GM11168 (cell line): ENCODE measurements around the gene PCSK9.

ENCODE experiments used
- in situ Hi-C: fragments of 300-500 bp; cut with MboI; formaldehyde crosslinking; loops from one replicate; pipeline ENCODE4 v1.12.0; 2022; ENCODE audit warnings: low sequenced_read_pairs; ENCODE audit not compliant: unreplicated experiment

The PCSK9 gene

DNA sequence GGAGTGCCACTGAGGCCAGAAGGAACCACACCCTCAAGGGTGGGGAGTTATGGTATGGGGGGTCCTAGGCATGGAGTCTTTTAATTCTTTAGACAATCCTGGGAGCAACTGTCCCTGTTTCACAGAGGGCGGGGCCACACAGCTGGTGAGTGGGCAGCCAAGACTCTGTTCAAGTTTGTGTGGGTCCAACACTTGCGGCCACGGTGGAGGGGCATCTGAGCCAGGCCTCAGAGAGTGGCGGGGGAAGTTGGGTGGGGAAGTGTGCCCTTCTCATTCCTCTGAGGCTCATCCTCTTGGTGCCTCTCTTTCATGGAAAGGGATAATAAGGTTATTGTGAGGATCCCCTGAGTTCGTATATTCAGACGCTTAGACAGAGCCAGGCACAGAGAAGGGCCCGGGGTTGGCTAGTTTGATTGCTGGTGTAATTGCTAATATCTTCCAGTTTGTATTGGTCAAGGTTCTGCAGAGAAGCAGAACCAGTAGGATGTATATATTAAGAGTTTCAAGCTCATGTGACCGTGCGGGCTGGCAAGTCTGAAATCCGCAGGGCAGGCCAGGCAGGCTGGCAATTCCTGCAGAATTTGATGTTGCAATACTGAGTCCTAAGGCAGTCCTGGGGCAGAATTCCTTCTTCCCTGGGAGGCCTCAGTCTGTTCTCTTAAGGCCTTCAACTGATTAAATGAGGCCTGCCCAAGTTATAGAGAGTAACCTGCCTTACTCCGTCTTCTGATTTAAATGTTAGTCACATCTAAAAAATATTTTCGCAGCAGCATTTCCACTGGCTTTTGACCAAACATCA is 15.9 kb downstream of the PCSK9 start:
- in situ Hi-C loops: no loop called here

- in situ Hi-C loops: no loop called here
Measured at GRCh38 chr1:55055951-55056631, 16.7 kb downstream of the PCSK9 start.

GRCh38 chr1:55056632-55056992 is 17.3 kb downstream of the PCSK9 start:
- in situ Hi-C loops: no loop called here

DNA sequence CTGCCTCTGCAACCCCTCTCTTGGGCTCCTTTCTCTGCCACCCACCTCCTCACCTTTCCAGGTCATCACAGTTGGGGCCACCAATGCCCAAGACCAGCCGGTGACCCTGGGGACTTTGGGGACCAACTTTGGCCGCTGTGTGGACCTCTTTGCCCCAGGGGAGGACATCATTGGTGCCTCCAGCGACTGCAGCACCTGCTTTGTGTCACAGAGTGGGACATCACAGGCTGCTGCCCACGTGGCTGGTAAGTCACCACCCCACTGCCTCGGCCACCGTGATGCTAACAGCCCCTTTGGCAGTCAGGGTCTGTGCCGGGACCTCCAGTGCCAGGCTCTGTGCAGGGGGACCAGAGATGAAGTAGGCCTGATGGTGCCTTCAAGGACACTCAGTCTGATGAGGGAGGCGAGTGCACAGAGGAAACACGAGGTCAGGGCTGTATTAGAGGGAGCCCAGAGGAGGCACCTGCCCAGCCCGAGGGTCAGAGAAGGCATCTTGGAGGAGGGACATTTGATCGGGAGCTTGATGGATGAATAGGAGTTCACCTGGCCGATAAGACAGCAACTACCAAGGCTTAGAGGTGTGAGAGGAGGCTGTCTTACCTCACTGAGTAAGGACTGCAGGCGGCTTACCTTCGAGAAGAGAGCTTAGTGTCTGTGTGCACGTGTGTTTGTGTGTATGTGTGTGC is 18.1 kb downstream of the PCSK9 start:
- in situ Hi-C loops: no loop called here

DNA sequence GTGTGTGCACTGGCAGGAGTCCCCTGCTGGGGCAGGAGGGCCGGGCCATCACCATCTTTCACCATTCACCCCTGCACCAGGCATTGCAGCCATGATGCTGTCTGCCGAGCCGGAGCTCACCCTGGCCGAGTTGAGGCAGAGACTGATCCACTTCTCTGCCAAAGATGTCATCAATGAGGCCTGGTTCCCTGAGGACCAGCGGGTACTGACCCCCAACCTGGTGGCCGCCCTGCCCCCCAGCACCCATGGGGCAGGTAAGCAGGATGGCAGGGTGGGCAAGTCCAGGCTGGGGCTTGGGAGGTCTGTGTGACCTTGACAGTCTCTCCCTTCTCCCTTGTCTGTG is 18.6 kb downstream of the PCSK9 start:
- in situ Hi-C loops: no loop called here

GRCh38 chr1:55059302-55060132 is 20.2 kb downstream of the PCSK9 start:
- in situ Hi-C loops: no loop called here

- in situ Hi-C loops: no loop called here
Measured at GRCh38 chr1:55060133-55060999, 21.0 kb downstream of the PCSK9 start.

DNA sequence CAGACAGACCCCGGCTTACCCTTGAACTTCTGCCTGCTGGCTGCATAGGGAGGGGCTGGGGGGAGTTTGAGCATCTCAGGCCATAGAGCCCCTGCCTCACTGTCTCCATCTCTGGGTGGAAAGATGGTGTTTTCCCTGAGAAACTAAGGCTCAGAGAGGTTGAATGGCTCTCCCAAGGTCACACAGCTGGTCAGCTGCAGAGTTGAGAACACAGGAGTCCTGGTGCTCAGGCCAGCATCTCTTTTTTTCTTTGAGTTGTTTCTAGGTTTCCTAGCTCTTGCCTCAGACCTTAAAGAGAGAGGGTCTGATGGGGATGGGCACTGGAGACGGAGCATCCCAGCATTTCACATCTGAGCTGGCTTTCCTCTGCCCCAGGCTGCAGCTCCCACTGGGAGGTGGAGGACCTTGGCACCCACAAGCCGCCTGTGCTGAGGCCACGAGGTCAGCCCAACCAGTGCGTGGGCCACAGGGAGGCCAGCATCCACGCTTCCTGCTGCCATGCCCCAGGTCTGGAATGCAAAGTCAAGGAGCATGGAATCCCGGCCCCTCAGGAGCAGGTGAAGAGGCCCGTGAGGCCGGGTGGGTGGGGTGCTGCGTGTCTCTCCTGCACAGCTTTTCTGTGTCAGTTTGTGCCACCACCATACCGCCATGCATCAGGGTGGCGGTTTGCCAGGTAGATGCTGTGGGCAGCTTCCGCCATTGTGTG is 21.8 kb downstream of the PCSK9 start:
- in situ Hi-C loops: no loop called here

- in situ Hi-C loops: no loop called here
Measured at GRCh38 chr1:55061706-55062321, 22.5 kb downstream of the PCSK9 start.

- in situ Hi-C loops: no loop called here
Measured at GRCh38 chr1:55062801-55063576, 23.6 kb downstream of the PCSK9 start.

DNA sequence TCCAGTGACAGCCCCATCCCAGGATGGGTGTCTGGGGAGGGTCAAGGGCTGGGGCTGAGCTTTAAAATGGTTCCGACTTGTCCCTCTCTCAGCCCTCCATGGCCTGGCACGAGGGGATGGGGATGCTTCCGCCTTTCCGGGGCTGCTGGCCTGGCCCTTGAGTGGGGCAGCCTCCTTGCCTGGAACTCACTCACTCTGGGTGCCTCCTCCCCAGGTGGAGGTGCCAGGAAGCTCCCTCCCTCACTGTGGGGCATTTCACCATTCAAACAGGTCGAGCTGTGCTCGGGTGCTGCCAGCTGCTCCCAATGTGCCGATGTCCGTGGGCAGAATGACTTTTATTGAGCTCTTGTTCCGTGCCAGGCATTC is 24.2 kb downstream of the PCSK9 start:
- in situ Hi-C loops: no loop called here

- in situ Hi-C loops: no loop called here
Measured at GRCh38 chr1:55064071-55064581, 24.8 kb downstream of the PCSK9 start.

- in situ Hi-C loops: no loop called here
Measured at GRCh38 chr1:55064861-55065263, 25.5 kb downstream of the PCSK9 start.

DNA sequence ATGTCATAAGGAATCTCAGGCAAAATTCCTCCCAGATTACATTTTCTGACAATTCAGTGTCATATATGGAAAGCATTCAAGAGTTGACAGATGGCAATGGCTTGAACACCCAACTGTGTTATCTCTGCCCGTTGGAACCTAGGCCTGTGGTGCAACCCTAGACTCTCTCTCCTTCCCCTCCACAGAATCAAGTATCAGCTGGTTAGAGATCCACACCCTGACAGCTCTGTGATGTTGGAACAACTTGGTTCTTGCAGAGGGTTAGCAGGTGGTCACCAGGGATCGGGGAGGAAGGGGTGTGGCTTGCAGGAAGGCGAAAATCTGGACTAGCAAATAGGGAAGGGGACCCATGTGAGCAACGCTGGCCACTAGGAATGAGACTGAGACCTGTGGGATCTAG is 26.3 kb downstream of the PCSK9 start:
- in situ Hi-C loops: no loop called here

GRCh38 chr1:55067022-55067778 is 27.9 kb downstream of the PCSK9 start:
- in situ Hi-C loops: no loop called here

DNA sequence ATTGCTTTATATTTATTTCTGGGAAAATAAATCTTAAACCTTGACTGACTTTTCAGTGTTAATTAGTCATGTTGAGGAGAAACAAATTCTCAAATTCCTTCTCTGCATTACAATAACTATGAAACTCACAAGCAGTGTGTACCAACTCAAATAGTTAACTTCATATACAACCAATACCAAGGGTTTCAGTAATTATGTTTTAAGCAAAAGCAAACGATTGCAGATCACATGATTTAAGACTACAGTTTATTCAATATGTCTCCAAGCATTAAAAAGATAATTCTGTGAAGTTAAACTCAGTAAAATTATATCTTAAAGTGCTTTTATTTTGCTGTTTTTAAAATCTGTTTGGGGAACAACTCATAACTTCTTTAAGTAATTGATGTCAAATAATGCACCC is 28.6 kb downstream of the PCSK9 start:
- in situ Hi-C loops: no loop called here

DNA sequence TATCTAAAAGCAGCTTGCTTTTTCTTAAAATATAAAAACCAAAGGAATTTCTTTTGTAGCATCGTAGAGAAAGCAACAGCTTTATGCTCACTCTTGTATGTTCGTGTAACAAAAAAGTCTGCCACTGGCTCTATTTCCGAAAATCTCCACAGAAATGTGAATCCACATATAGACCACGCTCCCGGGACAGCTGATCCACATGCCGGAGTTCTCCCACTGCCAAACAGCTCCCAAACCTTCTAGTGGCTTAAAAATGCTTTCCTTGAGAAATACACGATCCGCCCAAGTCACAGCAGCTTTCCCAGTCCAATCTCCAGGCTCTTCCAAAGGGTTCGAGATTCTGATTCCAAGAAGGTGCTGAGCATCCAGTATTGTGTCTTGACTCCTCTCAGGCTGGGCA is 29.3 kb downstream of the PCSK9 start:
- in situ Hi-C loops: no loop called here
